SJSA1 (cell line): ENCODE results near the gene MARK3. TPM values are rescaled to one million over a fixed set of nuclear protein-coding genes. Genes with fewer than 3 reads are reported as not detected.
A peak's percentile ranks its signal among the peaks of the same experiment; 100 is the strongest.

Source experiments
- DNase-seq, 2 experiments: peaks; one replicate each; pipeline ENCODE4 v3.0.0-alpha.2; 2015 to 2020; ENCODE audit warnings: low spot score in 2 of 2, low read depth in 1 of 2
- H3K27ac ChIP-seq: fragments of 250-450 bp; sonication (Bioruptor Pico); 2 replicates; pipeline ENCODE4 v1.5.1; 2020; ENCODE audit warnings: mild to moderate bottlenecking, moderate library complexity
- H3K27me3 ChIP-seq: fragments of 250-450 bp; sonication (Bioruptor Pico); replicated peaks from 2 replicates; pipeline ENCODE4 v1.5.1; 2020; ENCODE audit warnings: mild to moderate bottlenecking, moderate library complexity
- H3K36me3 ChIP-seq: fragments of 250-450 bp; sonication (Bioruptor Pico); 2 replicates; pipeline ENCODE4 v1.5.1; 2020; ENCODE audit warnings: mild to moderate bottlenecking
- H3K4me1 ChIP-seq: fragments of 250-450 bp; sonication (Bioruptor Pico); replicated peaks from 2 replicates; pipeline ENCODE4 v1.6.1; 2021; ENCODE audit warnings: mild to moderate bottlenecking
- H3K4me3 ChIP-seq: fragments of 250-450 bp; sonication (Bioruptor Pico); 2 replicates; pipeline ENCODE4 v1.5.1; 2020; ENCODE audit warnings: mild to moderate bottlenecking
- H3K9me3 ChIP-seq: fragments of 250-450 bp; sonication (Bioruptor Pico); replicated peaks from 2 replicates; pipeline ENCODE4 v1.5.1; 2020; ENCODE audit warnings: mild to moderate bottlenecking
- total RNA-seq: library from RNA; depleted of rRNA; stranded (reverse); fragments of >200 nt; shearing (Covaris generic); gene quantifications from 2 replicates; pipeline ENCODE4 v1.2.3, GENCODE V29; 2014

Gene MARK3
- total RNA-seq, 1 experiment from 2014 or later, result 53.2 TPM

DNA sequence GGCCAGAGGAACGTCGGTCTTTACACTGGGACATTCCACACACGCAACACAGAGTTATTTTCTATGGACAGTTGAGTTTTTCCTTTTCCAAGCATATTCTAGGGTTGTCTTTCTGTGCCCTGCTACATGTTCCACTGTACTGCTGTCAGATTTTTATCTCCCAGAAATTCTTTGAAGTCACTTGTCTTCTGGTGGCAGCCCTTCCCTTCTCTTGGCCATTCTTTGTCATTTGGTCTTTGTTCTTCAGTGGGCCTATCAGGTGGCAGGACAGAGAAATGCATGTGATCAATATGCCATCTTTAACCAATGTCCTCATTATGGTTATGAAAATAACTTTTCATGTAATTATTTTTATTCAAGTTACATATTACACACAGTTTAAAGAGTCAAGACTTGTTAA is 36.3 kb downstream of the MARK3 start:
- no peaks in the 10 kb centered on the region for H3K9me3 ChIP-seq
- no peak overlapping the region for H3K27ac ChIP-seq
- no peaks in the 10 kb centered on the region for H3K27me3 ChIP-seq
- no peak overlapping the region for H3K4me3 ChIP-seq
- H3K36me3 ChIP-seq, result peaks cover 11% of the 10 kb centered on the region; the same call in 1 of the 2 replicates
- no peak for DNase-seq
- peaks cover 40% of the 10 kb centered on the region for H3K4me1 ChIP-seq

DNA sequence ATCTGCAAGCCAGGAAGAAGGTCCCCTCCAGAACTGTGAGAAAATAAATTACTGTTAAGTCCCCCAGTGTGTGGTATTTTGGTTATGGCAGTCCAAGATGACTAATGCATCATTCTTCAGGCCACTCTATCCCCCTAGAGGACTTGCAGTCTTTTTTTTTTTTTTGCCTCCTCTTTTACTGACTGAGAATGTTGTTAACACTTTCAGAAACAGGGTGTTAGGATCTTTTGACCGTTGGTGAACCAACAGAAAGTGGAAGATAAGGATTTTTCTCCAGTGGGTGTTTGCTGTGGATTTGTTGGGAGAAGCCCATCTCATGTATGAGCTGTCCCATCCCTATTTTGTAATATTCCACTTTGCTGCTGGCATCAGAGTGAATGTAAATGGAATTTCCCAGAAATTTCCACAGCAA is 37.8 kb downstream of the MARK3 start:
- no peak overlapping the region for H3K4me3 ChIP-seq
- H3K27ac ChIP-seq, result peak overlapping the region; percentile 58
- H3K4me1 ChIP-seq, result peaks cover 31% of the 10 kb centered on the region
- no peaks in the 10 kb centered on the region for H3K27me3 ChIP-seq
- peak in 1 of 2 experiments; percentile 62 for DNase-seq
- peaks cover 18% of the 10 kb centered on the region for H3K36me3 ChIP-seq
- H3K9me3 ChIP-seq, result no peaks in the 10 kb centered on the region

DNA sequence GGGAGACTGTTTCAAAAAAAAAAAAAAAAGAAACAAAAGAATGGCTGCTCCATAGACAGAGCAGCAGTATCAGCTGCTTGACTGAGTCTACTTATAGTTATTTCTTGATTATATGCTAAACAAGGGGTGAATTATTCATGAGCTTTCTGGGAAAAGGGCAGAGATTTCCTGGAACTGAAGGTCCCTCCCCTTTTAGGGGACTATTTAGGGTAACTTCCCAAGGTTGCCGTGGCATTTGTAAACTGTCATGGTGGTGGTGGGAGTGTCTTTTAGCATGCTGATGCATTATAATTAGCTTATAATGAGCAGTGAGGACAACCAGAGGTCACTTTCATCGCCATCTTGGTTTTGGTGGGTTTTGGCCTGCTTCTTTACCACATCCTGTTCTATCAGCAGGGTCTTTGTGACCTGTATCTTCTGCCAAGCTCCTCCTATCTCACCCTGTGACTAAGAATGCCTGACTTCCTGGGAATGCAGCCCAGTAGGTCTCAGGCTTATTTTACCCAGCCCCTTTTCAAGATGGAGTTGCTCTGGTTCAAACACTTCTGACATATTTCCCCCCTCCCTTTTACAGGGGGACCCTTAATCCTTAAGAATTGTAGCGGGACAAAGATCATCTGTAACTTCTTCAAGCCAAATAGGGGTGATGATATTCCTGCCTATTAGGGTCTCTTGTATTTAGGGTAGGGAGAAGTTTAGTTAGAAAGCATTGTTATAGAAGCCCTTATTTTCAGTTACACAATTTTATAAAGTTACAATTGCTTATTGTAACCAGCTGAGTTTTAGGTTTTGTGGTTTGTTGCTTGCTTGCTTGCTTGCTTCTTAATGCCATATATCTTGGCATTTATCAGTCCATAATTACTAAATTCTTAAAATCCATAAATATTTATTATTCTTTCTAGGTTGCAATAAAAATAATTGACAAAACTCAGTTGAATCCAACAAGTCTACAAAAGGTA is 42.5 kb downstream of the MARK3 start:
- peak in 1 of 2 experiments; percentile 19 for DNase-seq
- Histone ChIP-seq H3K4me3 (no peak overlapping the region), H3K9me3 (no peaks in the 10 kb centered on the region), H3K27ac (peak overlapping the region; percentile 42; the same call in 1 of the 2 replicates), H3K36me3 (peaks cover 19% of the 10 kb centered on the region), H3K27me3 (no peaks in the 10 kb centered on the region), H3K4me1 (peaks cover 17% of the 10 kb centered on the region)

DNA sequence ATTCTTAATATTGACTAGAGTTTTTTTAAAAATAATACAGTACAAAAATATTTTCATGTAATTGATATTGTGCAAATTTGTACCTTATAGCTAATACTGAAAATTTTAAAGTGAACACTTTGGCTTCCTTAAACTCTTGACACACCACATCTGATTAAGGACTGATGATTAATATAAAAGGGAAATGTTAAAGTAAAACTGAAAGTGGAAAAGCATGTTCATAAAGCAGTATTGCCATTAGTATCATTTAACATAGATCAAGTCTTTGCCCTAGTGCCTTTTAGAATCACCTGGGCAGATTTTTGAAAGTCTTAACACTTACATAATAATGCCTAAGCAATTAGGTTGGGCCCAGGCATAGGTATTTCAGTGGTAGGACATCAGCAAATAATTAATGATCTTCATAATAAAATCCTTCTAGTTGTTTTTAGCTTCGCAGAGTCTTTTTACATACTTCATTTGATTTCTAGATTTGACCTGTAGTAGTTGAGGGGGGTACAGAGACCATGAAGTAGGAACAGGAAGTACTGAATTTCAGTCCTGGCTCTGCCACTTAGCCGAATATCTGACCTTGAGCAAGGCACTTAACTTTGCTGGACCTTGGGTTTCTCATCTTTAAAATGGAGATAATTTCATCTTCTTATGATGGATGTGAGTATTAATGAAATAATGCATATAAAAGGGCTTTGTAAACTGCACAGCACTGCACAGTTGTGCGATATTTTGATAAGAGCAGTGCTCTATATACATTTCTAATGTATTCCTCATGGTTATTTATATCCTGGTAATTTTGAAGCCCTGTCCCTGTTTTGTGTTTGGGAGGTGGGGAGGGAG is 43.7 kb downstream of the MARK3 start:
- no peak overlapping the region for H3K4me3 ChIP-seq
- no peaks in the 10 kb centered on the region for H3K27me3 ChIP-seq
- no peak for DNase-seq
- H3K36me3 ChIP-seq, result peaks cover 20% of the 10 kb centered on the region
- H3K4me1 ChIP-seq, result peaks cover 7% of the 10 kb centered on the region
- H3K9me3 ChIP-seq, result no peaks in the 10 kb centered on the region
- no peak overlapping the region for H3K27ac ChIP-seq

DNA sequence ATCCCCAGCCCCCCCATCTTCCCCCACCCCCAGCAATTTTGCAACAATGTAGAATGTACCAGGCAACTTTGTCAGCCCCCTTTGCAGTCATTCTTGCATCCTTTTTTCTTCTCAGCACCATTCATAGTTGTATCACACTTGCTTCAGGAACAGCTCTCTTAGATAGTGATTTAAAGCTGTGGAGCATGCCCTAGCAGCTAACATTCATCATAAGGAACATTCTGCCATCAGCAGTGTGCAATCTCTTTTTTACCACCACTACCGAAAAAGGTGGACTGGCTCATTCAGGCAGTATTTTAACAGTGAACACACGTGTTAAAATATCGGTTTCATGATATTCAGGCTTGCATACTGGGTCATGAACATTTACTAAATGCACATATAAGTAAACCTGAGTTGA is 45.1 kb downstream of the MARK3 start:
- Histone ChIP-seq H3K27me3 (no peaks in the 10 kb centered on the region), H3K27ac (no peak overlapping the region), H3K4me3 (no peak overlapping the region), H3K4me1 (peaks cover 7% of the 10 kb centered on the region), H3K9me3 (no peaks in the 10 kb centered on the region), H3K36me3 (peaks cover 24% of the 10 kb centered on the region)
- DNase-seq, result no peak

DNA sequence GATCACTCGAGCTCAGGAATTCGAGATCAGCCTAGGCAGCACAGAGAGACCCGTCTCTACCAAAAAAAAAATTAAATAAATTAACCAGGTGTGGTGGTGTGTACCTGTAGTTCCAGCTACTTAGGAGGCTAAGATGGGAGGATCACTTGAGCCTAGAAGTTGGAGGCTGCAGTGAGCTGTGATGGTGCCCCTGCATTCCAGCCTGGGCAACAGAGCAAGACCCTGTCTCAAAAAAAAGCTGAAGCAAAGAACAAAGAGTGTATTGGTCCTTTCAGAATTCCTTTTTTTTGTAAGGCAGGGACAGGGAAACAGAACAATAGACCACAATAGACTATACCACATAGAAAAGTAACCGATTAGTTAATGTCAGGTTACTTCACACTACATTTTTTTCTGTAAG is 47.4 kb downstream of the MARK3 start:
- no peak overlapping the region for H3K4me3 ChIP-seq
- peaks cover 5% of the 10 kb centered on the region for H3K4me1 ChIP-seq
- no peak overlapping the region for H3K27ac ChIP-seq
- H3K9me3 ChIP-seq, result no peaks in the 10 kb centered on the region
- no peak for DNase-seq
- no peaks in the 10 kb centered on the region for H3K27me3 ChIP-seq
- peaks cover 20% of the 10 kb centered on the region for H3K36me3 ChIP-seq

DNA sequence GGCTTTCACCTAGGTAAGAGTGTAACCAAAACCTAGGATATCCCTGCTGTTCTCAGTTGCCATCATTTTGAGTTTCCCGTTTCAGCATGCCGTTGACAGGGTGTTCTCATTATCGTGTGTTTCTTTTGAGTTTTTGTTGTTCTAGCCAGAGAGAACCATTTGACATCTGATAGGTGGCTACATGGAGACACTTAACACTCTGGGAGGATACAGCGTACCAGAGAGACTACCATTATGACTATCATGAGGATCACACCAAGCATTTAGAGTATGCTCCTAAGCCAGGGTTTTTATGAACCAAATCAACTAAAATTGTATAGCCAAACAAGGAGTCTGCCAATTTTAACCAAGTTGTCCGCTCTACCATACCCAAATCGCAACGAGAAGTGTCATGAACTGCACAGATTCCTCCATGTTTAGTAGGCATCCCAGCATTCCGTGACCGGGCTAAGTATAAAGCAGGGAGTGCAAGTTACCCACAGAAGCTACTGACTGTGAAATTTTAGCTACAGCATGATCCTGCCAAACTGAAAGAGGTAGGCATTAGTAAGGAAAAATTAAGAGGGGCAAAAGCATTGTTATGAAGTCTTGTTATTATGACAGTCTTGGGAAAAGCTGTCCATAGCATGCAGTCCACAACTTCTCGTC is 48.8 kb downstream of the MARK3 start:
- no peaks in the 10 kb centered on the region for H3K27me3 ChIP-seq
- no peak overlapping the region for H3K27ac ChIP-seq
- no peak for DNase-seq
- no peak overlapping the region for H3K4me3 ChIP-seq
- peaks cover 22% of the 10 kb centered on the region for H3K36me3 ChIP-seq
- H3K4me1 ChIP-seq, result no peaks in the 10 kb centered on the region
- no peaks in the 10 kb centered on the region for H3K9me3 ChIP-seq

DNA sequence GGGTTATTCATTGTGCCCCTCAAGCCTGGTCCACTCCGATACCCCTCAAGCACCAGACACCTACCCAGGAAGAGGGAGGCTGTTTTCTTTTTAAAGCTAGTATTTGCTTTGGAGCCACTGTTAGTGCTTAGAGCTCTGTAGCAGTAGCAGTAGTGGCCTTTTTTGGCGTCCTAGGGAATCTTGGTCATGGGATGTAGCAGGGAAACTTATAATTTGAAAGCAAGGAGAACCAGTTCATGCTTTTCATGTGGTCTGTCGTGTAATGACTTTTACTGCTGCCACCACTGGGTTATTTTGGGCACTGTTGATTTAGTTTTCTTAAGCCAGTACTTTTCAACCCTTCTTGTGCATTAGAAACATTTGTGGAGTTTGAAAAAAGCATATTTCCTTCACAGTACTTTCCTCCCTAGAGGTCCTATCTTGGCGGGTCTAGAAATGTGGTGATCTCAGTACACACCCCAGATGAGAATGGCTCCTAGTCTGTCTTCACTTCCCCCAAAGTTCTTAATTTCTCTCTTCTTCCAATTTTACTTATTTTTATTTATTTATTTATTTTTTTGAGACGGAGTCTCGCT is 49.7 kb downstream of the MARK3 start:
- H3K4me3 ChIP-seq, result no peak overlapping the region
- no peaks in the 10 kb centered on the region for H3K9me3 ChIP-seq
- H3K27me3 ChIP-seq, result no peaks in the 10 kb centered on the region
- no peaks in the 10 kb centered on the region for H3K4me1 ChIP-seq
- no peak overlapping the region for H3K27ac ChIP-seq
- no peak for DNase-seq
- peaks cover 28% of the 10 kb centered on the region for H3K36me3 ChIP-seq

DNA sequence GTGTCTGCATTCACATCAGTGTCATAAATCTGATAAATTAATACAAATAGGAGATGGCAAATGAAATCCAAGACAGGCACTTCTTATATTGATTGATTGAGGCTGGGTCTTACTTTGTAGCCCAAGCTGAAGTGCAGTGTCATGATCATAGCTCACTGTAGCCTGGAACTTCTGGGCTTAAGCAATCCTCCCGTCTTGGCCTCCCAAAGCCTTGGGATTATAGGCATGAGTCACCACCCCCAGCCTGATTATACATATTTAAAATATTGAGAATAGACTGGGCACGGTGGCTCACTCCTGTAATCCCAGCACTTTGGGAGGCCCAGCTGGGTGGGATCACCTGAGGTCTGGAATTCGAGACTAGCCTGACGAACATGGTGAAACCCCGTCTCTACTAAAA is 51.3 kb downstream of the MARK3 start:
- H3K4me1 ChIP-seq, result no peaks in the 10 kb centered on the region
- H3K27me3 ChIP-seq, result no peaks in the 10 kb centered on the region
- DNase-seq, result no peak
- H3K4me3 ChIP-seq, result no peak overlapping the region
- no peak overlapping the region for H3K27ac ChIP-seq
- no peaks in the 10 kb centered on the region for H3K9me3 ChIP-seq
- peaks cover 34% of the 10 kb centered on the region for H3K36me3 ChIP-seq

DNA sequence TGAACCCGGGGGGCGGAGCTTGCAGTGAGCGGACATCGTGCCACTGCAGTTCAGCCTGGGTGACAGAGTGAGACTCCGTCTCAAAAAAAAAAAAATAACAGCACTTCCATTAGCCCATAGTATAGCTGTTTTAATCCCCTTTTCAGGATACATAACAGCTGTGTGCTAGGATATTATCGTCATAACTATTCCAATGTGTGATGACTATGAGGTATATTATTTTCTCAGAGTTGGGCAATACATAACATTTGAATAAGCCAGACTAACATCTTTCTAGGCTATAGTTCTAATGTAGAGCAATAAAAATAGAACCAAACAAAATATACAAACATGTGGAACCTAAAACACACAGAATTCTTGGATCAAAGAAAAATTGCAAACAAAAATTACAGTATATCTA is 57.1 kb downstream of the MARK3 start:
- peaks cover 22% of the 10 kb centered on the region for H3K36me3 ChIP-seq
- H3K4me3 ChIP-seq, result no peak overlapping the region
- no peaks in the 10 kb centered on the region for H3K9me3 ChIP-seq
- no peak for DNase-seq
- H3K27ac ChIP-seq, result no peak overlapping the region
- H3K4me1 ChIP-seq, result no peaks in the 10 kb centered on the region
- no peaks in the 10 kb centered on the region for H3K27me3 ChIP-seq

DNA sequence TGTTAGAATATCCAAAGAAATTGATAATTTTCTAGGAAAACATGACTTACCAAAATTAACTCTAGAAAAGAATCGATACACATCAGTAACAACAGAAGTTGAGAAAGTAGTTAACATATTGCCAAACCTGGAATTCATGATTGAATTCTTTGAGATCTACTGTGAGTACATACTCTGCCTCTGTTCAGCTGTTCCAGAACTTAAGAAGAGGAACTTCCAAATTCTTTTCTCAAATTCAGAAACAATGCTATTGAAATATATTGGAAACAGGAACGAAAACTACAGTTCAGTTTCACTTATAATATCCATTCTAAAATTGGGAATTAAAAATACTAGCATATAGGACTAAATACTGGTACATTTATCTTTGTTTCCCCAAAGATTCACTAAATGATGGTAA is 57.9 kb downstream of the MARK3 start:
- Histone ChIP-seq H3K27ac (no peak overlapping the region), H3K4me1 (no peaks in the 10 kb centered on the region), H3K9me3 (no peaks in the 10 kb centered on the region), H3K4me3 (no peak overlapping the region), H3K27me3 (no peaks in the 10 kb centered on the region), H3K36me3 (peaks cover 17% of the 10 kb centered on the region)
- no peak for DNase-seq

DNA sequence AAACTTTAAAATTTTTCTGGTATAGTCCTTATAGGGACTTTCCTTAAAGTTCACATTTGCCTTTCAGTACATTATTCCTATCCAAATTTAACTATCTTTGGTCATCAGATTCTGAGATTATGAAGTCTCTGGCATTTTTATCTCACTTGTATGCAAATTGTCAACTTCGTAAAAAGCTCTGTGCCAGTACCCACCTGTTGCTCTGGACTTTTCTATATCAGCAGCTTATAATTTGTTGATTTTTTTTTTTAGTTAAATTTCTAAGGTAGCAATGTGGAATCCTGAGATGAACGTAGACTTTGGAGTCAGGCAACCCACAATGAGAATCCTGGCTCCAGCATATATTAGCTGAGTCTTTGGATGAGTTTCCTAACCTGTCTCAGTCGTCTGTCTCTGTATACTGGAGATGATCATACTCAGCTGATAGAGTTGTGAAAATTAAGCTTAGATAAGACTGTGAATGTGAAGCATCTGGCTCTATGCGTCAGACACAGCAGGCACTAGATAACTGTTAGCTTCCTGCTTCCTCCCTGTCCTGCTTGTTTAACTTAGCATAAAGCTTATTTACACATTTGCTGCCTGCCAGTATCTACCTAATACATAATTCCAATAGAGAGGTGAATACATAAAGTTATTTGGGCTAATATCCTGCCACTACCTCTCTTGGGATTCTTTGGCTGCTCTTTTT is 59.8 kb downstream of the MARK3 start:
- no peak for DNase-seq

DNA sequence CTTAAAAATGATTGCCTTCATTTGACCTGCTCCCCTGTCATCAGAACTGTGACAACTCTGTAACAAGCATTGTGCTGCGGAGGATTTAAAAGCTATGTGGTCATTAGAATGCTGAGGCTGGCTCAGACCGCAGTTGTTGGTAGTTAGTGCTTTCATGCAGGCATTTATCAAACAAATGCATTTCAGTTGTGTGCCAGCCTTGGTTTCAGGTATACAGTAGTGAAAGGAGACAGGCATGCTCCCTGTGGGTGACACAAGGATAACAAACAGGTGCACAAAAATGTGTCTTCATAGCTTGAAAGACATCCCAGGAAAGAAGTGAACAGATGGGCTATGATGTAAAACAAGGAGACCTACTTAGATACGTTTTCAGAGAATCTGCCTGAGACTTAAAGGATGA is 60.6 kb downstream of the MARK3 start:
- Histone ChIP-seq H3K9me3 (no peaks in the 10 kb centered on the region), H3K27me3 (no peaks in the 10 kb centered on the region), H3K4me3 (no peak overlapping the region), H3K4me1 (no peaks in the 10 kb centered on the region), H3K36me3 (peaks cover 9% of the 10 kb centered on the region), H3K27ac (no peak overlapping the region)
- no peak for DNase-seq

More for the DNA sequence above, 59.8 kb downstream of the MARK3 start:
- Histone ChIP-seq H3K36me3 (peaks cover 12% of the 10 kb centered on the region), H3K4me1 (no peaks in the 10 kb centered on the region), H3K27ac (no peak overlapping the region), H3K9me3 (no peaks in the 10 kb centered on the region), H3K4me3 (no peak overlapping the region), H3K27me3 (no peaks in the 10 kb centered on the region)
